Measurements from ENCODE around the gene SYTL3.
"Not testable (repeated sequence)": the region's sequence is repeated elsewhere in the genome, so short reads cannot be mapped to it uniquely, and the experiment has no call there.

The SYTL3 gene

GRCh38 chr6:158649289-158650143 lies at the start of gene SYTL3:
Gene SYTL3, plus strand, starts transcription at chr6:158650054. Its CDS starts 13,215 bp downstream, at chr6:158663269.
- DNase-seq = peak; percentile 95

DNA sequence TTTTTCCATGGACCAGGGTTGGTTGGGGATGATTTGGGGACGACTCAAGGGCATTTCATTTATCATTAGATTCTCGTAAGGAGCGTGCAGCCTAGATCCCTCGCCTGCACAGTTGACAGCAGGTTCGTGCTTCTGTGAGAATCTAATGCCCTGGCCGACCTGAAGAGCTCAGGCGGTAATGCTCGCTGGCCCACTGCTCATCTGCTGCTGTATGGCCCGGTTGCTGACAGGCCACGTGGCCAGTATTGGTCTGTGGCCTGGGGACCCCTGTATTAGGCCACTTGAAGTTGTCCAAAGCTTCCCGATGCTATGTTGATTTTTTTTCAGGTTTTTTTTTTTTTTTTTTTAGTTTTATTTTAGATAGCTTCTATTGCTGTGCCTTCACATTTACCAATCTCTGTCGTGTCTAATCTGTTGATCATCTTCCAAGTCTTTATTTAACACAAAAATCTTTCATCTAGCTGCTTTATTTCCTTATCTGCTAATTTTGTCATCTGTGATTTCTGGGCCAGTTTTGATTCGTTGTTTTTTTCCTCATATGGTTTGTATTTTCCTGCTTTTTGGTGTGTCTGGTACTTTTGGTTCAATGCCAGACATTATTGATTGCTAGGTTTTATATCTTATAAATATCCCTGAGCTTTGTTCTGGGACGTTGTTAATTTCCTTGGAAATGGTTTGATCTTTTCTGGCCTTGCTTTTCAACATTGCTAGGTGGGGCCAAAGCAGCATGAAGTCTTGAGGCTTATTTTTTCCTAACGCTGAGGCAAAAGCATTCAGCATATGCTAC lies 46.4 kb upstream of the SYTL3 start:
- DNase-seq = no peak

DNA sequence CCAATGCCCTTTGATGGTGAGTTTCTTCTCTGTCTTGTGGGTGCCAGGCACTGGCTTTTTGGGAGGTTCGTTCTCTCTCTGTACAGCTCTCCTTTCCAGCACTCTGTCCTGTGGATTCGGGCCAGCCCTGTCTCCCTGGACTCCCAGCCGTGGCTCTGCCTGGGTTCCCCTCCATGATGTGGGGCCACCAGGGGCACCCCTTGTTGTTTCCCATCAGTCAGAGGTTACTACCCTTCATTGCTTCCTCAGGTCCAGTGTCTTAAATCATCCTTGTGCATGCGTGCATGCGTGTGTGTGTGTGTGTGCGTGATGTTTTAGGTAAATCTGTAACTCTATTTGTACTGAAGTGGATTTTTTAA lies 45.8 kb upstream of the SYTL3 start:
- no peak for DNase-seq

DNA sequence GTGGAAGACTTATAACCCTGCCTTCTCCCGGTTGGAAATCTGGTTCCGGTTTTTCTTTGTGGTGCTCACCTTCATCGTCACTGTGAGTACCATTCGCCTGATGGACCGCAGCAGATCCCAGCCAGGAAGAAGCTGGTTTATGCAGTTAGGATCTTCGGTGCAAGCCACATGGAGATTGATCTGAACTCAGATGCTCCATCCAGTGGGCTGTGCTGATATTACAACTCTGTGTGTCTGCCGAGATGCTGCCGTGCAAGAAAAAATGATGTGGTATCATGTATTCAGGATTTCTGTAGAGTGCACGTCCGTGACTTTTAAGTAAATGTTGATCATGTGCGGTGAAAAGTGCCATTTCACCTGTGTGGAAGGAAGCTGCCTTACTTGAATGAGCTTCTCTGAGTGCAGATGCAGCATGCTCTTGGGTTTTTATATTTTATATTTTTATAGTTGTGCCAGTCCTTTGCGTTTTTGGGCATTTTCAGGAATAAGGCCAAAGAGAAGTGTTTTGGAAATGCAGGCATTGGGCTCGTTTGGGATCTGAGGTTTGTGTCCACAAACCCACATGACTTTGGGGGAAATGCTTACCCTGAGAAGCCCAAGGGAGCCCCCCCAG lies 44.5 kb upstream of the SYTL3 start:
- DNase-seq = peak; percentile 3

DNA sequence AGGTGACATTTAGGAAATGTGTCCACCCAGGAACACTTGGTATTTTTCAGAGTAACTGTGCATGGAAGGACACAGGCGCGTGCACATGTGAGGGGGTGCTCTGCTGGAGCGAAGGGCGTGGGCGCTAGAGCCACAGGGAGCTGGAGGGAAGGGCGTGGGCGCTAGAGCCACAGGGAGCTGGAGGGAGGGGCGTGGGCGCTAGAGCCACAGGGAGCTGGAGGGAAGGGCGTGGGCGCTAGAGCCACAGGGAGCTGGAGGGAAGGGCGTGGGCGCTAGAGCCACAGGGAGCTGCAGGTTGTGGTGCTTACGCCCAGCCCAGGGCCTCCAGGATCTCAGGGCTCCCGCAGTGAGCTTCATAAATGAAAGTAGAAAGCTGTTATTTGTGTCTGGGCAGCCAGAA lies 43.8 kb upstream of the SYTL3 start:
- DNase-seq = not testable (repeated sequence)

DNA sequence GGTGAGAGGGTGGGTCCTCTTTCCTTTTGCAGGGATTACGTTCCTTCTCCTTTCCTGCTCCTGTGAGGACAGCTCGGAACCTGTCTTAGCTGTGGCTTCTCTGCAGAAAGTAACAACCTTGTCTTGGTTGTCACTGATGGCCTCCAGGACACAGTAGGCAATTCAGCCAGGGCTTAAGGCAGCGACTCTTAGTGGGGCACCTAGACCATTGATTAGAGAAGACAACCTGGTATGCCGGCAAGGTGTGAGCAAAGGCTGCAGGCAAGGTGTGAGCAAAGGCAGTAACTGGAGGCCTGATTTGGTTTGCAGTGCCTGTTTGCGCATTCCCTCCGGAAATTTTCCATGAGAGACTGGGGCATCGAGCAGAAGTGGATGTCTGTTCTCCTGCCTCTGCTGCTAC lies 42.9 kb upstream of the SYTL3 start:
- no peak for DNase-seq

- DNase-seq = no peak
Observed at GRCh38 chr6:158607411-158608170, 42.3 kb upstream of the SYTL3 start.

- DNase-seq = no peak
Observed at GRCh38 chr6:158608221-158608620, 41.6 kb upstream of the SYTL3 start.

DNA sequence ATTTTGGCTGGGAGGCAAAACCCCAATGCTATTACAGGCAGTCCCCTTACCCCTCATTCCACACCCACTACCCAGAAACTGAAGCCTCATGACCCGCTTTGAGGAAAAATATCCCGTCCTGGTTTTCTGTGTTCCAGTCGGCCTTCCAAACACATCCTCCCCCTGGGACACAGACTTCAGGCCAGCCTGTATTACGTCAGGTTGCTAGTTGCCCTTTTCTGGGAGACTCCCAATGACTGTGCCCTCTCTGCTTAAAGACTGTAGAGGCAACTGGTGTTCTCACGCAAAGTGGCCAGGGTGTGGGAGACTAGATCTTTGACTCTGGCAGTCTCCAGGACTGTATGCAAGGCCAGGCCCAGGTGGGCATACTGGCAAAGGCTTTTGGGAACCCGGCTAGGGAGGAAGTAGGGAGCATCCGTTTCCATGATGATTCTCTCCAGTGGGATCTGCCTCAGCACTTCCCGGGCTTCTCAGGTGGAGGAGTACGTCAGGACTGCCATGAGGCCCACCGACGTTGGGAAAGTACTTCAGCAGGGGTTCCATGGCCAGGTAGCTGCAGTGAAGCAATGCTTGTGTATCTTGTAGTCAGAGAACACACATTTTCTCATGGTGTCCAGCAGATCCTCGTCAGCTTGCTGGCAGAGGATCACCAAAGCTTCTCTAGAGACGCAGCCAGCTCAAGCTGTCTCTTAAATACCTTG lies 40.2 kb upstream of the SYTL3 start:
- no peak for DNase-seq

GRCh38 chr6:158610319-158610968 lies 39.4 kb upstream of the SYTL3 start:
- DNase-seq = no peak

DNA sequence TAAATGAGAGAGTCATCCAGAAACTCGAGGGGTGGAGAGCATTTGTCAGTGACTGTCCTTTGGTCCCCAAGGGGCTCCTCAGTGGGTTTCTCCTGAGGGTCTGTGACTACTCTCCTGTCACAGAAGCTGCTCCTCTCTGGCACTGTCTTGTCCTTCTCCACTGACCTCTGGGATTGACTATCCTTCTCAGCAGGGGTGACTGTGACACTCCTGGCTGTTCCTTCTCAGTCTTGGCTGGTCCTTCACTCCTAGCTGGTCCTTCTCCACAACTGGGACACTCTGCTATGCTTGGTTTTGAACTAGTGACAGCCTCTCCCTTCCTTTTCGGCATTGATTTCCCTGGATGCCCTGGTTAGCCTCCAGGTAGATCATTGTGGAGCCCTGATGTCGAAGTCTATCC lies 38.8 kb upstream of the SYTL3 start:
- DNase-seq = no peak

GRCh38 chr6:158611541-158612370 lies 38.1 kb upstream of the SYTL3 start:
- no peak for DNase-seq

DNA sequence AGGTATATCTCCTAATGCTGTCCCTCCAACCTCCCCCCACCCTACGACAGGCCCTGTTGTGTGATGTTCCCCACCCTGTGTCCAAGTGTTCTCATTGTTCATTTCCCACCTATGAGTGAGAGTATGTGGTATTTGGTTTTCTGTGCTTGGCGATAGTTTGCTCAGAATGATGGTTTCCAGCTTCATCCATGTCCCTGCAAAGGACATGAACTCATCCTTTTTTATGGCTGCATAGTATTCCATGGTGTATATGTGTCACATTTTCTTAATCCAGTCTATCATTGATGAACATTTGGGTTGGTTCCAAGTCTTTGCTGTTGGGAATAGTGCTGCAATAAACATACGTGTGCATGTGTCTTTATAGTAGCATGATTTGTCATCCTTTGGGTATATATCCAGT lies 35.2 kb upstream of the SYTL3 start:
- not testable (repeated sequence) for DNase-seq

DNA sequence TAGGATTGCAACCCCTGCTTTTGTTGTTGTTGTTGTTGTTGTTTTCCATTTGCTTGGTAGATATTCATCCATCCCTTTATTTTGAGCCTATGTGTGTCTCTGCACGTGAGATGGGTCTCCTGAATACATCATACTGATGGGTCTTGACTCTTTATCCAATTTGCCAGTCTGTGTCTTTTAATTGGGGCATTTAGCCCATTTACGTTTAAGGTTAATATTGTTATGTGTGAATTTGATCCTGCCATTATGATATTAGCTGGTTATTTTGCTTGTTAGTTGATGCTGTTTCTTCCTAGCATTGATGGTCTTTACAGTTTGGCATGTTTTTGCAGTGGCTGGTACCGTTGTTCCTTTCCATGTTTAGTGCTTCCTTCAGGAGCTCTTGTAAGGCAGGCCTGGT lies 31.6 kb upstream of the SYTL3 start:
- not testable (repeated sequence) for DNase-seq

DNA sequence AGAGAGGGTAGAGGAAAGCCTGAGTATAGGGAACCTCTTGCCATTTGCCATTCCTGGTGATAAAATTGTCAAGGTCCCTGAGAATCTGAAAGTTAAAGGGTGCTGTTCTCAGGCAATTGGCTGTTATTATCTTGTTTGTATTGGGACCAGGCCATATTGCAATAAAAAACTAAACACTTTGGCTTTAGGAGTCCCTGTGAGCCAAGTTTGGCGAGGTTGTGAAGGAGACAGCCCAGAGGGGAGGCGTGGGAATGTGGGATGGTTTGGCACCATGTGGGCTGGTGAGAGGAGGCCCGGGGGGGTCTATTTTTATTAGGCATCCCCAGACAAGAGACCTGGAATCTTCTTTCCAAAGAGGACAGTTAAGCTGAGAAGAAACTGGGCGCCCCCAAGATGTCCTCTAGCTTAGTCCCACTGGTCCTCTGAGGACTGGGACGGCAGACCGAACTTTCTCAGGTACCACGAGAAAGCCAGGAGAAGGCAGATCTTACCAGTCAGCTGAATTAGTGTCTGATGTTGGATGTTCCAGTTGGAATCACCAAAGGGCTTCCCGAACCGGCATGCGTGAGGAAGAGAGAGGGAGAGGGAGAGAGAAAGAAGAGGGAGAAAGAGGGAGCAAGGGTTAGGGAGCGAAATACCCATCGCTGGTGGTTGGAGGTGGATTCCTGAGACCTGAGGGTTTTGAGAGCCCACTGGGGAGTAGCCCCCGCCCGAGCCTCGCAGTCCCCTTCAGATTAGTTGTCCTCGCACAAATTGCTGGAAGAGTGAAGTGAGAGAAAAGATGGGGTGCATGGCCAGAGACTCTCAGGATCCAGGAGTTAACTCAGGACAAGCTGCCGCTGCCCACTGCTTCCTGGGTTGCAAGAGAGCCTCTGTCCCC lies 29.7 kb upstream of the SYTL3 start:
- no peak for DNase-seq

DNA sequence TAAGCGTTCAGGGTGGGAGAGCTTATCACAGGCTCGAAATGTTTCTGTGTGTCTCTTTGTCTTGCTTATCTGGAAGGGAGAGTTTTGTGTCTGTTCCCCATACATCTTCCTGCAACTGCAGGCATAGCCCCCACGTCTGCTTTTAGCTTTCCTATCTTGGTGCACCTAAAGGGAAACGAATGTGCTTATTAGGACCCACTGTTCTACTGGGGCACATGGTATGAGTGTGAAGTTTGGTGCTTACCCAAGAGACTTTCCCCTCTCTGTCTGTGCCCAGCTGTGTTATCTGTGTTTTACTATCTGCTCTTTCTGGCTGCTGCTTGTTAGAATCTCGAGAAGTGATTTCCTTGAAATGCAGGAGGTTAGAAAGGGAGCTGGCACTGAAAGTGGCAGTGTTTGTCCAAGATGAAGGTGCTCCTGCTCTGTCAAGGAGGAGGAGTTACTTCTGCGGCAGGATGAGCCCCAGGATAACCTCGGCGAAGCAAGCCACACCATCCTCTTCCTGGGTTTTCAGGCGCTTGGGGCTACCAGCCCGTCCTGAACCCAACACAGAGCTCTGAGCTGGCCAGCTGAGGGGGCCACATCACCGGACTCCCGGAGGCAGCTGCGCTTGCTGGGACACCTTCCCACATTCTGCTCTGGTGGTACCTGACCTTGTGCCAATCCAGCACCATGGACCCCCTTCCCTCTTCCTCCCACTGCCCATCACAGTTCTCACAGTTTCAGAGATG lies 28.7 kb upstream of the SYTL3 start:
- DNase-seq = no peak

GRCh38 chr6:158621694-158622544 lies 27.9 kb upstream of the SYTL3 start:
- no peak for DNase-seq

DNA sequence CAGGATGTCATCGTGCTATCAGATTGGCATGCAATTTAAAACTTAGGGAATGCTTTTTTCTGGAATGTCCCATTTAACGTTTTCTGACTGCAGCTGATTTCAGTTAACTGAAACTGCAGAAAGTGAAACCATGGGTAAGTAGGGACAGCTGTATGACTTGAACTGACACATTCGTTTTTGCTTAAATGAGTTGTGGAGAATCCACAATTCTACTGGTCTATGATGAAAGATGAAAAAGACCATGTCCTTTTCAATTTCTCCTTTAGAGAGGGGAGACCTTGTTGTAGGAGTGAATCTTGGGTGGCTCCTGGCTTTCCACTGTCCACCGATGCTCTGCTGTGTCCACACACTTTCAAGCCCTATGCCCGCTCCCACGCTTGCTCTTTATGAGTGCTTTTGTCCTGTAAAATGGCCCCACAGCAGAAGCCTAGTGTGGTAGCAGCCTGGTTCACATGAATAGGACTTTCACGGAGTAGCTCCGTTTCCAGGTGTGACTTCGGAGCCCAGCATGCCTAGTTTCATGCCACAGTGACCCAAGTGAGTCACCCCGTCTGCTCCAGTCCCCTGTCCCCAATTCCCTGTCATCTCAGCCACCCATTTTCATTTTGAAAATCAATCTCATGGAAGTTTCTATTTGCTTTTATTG lies 27.2 kb upstream of the SYTL3 start:
- no peak for DNase-seq
